NCI-H82 treated with DMSO at 0.1 percent for 48 hours (cell line): ENCODE data around the gene NCCRP1.
"Not testable (repeated sequence)": the region's sequence is repeated elsewhere in the genome, so short reads cannot be mapped to it uniquely, and the experiment has no call there.

Source experiments
- DNase-seq: peaks from one replicate; lab custom pipeline; 2025; ENCODE audit not compliant: unreplicated experiment; lab: John Stamatoyannopoulos, UW

NCCRP1 gene

DNA sequence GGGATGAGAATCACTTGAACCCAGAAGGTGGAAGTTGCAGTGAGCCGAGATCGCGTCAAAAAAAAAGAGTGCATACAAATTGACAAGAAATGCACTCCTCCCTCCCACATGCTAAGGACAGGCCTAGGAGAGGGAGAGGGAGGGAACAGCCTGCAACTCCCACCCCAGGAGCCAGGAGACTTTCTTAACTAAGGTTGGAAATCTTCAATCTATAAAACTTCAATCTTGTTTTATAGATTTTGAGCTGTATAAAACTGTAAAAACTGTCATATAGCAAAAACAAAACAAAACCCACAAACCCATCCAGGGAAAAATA lies 8.6 kb downstream of the NCCRP1 start:
- DNase-seq, result no peak

DNA sequence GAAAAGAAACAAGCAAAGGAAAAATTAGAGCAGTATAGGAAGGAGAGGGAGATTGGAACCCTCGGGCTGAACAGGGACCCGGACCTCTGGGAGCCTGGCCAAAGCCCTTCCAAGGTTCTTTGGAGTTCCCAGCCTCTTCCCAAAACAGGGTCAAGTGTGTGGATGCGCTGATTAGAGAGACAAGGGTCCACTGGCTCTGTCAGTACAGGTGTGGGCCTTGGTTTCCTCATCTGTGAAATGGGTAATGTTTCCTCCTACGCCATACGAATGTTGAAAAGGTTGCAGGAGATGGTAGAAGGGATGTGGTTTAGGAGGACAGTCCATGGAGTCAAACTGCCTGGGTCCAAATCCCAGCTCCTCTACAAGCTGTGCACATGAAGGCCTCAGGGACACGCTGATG lies 9.4 kb downstream of the NCCRP1 start:
- DNase-seq, result no peak

DNA sequence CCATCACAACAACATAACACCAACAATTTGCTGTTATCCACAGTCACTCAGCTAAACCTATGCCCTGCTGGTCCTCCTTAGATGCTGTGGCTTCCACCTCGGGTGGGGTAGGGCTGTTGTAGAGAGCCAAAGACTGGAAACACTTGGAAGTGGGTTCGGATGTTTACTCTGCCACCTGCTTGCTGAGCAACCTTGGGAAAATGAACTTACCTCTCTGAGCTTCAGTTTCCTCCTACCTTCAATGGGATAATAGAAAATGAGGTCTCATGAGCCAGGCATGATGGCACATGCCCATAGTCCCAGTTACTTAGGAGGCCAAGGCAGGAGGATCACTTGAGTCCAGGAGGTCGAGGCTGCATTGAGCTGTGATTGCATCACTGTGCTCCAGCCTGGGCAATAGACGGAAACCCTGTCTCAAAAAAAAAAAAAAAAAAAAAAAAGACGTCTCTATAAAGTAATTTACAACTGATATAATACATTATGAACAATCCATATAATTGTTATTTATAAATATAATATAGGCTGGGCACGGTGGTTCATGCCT lies 10.6 kb downstream of the NCCRP1 start:
- DNase-seq, result no peak

DNA sequence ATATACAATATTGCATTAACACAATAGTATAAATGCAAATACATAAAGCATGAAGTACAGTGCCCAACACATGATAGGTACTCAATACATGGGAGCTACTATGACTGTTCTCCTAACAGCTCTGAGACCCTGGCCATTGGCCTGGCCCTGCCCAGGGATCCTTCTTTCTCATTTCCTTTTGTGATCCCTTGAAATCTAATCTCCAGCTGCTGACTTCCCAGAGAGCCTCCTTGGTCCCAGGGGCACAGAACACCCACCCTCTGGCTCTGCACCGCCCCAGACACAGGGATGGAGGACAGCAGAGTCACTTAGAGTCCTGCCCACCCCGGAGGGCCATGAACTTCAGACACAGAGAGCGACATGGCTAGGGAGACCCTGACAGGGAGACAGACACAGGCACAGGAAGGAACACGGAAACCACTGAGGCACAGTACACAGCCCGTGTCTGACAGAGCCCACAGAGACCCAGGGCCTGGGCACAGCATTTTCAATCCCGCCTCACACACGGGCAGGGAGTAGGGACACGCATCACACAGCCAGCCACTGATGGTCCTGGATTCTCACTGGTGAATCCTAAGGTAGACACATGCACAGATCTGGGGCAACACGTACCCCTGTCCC lies 11.5 kb downstream of the NCCRP1 start:
- no peak for DNase-seq

DNA sequence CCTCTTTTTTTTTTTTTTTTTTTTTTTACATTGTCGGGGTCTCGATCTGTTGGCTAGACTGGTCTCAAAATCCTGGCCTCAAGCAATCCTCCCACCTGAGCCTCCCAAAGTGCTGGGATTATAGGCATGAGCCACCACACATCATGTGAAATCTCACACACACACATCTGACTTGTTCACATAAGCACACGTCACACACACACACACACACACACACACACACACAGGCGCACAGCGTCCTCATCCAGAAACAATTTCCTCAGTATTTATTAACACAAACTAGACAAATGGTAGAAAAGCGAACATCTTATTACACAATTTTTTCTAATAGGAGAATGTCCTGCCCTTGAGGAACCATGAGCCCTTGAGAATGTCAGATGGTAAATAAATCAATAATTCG lies 12.4 kb downstream of the NCCRP1 start:
- DNase-seq, result no peak

DNA sequence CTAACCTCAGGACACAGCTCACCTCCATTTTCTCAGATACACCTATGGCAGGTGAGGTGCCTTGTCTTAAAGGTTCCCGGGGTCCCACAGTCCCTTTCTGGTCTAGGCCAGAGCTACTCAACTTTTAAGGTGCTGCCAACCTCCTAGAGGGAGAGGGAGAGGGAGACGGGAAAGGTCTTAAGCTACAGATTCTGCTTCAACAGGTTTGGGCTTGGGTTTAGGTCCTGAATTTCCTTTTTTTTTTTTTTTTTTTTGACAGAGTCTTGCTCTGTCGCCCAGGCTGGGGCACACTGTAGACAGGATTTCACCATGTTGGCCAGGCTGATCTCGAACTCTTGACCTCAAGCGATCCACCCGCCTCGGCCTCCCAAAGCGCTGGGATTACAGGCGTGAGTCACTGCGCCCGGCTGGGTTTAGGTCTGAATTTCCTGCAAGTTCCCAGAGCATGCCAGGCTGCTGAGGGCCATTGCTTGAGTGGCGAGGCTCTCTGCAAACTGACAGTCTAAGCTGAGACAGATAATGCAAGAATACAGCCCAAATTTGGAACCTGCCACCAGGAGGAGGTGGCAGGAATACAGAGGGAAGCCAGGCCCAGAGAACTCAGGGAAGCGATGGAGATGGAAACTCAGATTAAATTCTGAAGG lies 15.1 kb downstream of the NCCRP1 start:
- no peak for DNase-seq

DNA sequence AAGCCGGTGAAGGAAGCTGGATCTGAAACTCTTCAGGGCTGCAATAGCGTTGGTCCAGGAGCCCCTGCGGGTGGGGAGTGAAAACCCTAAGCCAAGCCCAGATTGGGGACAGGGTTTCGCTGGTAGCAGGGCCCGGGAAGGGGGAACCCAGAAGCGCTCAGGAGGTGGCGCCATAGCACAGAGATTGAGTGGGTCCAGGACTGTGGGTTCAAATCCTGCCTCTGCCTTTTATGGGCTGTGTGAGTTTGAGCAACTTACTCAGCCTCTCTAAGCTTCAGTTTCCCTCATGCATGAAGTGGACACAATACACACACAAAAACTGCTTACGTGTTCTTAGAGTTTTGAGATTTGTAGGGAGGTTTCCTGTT lies 15.6 kb downstream of the NCCRP1 start:
- DNase-seq, result peak; percentile 18

DNA sequence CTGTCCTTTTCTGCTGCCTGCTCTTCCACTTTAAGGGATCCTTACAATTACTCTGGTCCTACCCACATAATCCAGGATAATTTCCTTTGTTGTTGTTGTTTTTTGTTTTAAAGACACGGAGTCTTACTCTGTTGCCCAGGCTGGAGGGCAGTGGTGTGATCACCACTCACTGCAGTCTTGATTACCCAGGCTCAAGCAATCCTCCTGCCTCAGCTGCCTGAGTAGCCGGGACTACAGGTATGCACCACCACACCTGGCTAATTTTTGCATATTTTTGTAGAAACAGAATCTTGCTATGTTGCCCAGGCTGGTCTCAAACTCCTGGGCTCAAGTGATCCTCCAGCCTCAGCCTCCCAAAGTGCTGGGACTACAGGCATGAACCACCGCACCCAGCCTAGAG lies 18.6 kb downstream of the NCCRP1 start:
- DNase-seq, result not testable (repeated sequence)

DNA sequence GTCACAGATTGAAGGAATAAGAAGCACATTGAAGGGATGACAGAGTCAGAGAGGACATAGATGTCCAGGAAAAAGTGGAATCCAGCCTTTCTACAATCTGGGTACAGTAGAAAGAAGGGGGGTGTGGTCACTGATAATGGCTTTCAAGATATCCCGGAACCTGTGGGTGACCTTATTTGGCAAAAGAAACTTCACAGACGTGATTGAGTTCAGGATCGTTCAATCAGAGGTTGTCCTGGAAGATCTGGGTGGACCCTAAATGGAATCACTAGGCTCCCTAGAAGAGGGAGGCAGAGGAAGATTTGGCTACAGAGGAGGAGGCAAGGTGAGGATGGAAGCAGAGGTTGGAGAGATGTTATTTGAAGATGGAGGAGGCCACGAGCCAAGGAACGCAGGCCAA lies 20.3 kb downstream of the NCCRP1 start:
- no peak for DNase-seq

DNA sequence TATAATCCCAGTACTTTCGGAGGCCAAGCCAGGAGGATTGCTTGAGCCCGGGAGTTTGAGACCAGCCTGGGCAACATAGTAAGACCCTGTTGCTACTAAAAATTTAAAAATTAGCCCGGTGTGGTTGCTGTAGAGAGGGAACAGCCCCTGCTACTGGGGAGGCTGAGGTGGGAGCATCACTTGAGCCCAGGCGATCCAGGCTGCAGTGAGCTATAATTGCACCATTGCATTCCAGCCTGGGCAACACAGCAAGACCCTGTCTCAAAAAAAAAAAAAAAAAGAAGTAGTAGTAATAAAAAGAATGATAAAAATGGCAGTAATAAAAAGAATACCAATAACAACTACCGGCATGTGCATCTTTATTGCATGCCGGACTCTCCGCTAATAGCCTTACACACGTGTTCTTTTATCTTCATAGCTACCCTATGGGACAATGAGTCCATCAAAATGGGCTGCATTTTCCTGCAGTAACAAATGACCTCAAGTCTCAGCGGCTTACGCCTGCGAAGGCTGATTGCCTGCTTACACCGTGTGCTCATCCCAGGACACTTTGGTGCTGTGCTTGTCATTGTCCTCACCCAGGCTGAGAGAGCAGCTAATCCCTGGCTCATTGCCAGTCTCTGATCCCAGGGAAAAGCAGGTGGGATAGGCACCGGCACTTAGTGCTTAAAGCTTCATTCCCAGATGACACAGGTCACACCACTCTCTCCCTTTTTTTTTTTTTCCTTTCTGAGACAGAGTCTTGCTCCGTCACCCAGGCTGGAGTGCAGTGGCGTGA lies 21.7 kb downstream of the NCCRP1 start:
- peak; percentile 89 for DNase-seq

DNA sequence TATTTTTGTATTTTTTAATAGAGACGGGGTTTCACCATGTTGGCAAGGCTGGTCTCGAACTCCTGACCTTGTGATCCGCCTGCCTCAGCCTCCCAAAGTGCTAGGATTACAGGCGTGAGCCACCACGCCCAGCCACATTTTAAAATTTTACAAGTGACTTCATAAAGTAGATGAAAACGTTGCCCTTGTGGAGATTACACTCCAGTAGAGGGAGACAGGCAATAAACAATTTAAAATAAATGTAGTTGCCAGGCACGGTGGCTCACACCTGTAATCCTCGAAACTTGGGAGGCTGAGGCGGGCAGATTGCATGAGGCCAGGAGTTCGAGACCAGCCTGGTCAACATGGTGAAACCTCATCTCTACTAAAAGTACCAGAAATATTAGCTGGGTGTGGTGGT lies 22.3 kb downstream of the NCCRP1 start:
- DNase-seq, result not testable (repeated sequence)

DNA sequence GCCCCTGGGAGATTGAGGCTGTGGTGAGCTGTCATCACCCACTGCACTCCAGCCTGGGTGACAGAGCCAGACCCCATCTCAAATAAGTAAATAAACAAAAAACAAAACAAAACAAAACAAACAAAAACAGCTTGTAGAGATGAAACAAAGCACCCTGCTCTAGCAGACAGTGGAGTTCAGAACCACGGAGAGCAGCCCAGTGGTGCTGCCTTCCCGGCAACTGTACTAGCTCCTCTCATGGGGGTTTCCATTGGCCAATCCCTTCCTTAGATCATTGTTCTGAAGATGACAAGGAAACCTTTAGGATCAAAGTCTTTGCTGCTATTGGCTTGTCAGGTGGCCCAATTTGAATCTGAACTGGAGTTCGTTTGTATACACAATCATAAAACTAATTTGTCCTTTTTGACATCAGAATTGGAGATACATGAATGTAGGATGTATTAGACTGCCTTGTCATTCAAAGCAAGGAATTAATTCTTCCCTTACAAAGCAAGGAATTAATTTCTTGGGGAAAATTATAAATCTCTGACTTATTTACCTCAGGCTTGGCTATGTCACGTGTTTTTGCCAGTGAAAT lies 27.0 kb downstream of the NCCRP1 start:
- no peak for DNase-seq

DNA sequence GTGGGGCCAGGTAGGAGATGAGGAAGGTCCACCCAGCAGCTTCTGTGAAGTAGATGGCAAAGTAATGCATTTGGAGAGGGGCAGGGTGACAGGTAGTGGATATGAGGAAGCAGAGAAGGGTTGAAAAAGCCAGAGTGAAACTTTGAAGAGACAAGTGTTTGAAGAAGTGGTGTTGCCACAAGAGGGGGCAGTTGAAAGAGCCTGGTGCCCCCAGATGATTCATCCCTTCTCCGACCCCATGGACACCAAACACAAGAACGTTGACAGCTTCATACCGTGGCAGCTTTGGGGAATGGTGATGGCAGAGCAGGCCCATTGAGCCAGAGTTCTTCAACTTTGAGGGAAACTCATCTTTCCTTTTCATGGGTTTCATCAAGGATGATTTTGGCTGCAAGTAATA lies 28.1 kb downstream of the NCCRP1 start:
- DNase-seq, result no peak

DNA sequence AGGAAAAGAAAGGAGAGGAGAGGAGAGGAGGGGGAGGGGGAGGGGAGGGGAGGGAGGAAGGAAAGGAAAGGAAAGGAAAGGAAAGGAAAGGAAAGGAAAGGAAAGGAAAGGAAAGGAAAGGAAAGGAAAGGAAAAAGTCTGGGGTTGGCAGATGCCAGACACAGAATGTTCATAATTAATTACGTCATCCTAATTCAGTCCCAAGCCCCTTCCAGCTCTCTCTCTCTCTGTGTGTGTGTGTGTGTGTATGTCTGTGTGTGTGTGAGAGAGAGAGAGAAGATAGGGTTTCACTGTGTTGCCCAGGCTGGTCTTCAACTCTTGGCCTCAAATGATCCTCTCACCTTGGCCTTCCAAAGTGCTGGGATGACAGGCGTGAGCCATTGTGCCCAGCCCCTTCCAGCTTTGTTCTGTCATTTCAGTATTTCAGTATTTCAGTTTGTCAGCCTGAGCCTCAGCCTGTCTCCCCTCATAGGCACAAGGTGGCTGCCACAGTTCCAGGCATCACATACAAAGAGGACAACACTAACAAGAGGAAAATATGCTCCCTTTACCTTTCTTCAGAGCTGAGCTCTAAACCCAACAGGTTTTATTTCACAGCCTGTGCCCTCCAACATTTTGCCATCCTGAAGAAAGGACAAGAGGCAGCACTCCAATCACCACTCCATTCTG lies 33.5 kb downstream of the NCCRP1 start:
- DNase-seq, result no peak

DNA sequence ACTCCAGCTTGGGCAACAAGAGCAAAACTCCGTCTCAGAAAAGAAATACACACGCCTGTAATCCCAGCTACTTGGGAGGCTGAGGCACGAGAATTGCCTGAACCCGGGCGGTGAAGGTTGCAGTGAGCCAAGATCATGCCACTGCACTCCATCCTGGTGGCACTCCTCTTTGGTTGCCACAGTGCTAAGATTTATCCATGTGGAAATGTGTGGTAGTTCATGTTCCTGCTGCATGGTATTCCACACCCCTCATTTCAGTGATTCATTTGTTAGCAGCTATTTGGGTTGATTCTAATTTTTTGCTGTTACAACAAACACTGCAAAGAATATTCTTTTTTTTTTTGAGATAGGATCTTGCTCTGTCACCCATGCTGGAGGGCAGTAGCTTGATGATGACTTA lies 35.9 kb downstream of the NCCRP1 start:
- DNase-seq, result no peak

DNA sequence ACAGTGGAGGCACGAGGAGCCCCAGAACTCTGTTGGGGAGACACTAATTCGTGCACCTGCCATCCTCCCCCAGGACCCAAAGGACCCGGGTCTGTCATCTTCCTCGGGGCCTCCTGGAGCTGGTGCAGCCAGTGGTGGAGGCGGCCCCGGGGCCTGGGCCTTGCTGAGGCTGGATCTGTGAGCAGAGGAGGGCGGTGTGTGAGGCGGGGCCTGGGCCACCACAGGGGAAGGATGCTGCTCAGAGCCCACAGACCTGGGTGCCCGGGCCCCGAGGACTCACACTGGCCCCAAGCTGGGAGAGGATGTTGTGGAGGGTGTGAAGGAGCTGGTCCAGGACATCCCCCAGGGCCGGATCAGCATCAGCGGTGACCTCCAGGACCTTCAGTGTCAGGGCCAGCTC lies 39.8 kb downstream of the NCCRP1 start:
- no peak for DNase-seq

DNA sequence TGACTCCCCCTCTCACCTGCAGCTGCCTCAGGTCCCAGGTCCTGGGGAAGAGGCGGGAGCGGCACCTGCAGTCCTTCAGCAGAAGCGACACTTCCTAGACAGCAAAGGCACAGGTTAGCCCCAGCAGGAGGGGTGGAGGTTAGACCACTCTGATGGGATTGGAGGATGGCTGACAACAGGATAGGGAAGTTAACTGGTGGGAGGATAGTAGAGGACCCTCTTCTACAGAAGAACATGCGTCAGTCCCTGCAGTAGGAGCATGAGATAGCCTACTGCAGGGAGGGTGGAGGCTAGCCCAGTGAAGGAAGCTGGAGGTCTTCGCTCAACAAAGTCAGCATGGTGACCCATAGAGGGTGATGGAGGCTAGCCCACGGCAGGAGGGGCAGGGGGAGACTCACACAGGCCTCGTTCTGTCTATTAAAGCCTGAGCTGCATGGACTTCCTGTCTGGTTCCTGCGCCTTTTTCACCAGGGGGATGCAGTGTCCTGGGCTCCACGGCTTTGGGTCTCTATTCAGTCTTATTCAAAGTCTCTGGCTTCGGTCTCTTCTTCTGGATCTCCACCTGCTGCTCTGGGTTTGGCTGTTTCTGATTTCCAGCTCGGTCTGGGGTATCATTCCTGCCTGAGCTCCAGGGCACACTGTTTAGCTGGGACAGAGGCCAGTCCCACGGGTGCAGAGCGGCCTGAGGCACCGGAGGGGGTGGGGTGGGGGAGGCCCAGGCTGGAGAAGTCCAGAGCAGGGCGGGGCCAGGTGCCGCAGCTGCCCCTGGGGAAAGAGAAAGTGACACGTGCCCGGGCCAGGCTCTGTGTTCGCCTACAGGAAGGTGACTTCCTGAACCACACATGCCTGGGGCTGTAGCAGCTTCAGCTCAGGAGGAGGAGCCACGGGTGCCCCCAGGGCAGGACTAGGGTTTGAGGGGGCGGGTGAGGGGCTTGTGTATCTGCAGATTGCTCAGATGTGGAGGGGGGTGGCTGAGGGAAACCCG lies 40.7 kb downstream of the NCCRP1 start:
- DNase-seq, result no peak

DNA sequence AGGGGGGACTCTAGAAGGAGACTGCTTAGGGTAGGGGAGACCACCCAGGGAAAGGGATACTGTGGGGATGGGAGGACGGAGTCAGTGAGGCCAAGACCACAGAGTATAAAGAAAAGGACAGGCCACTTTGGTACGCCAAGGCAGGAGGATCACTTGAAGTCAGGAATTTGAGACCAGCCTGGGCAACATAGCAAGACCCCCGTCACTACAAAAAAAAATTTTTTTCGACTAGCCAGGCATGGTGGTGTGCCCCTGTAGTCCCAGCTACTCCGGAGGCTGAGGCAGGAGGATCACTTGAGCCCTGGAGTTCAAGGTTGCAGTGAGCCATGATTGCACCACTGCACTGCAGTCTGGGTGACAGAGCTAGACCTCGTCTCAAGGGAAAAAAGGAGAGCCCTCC lies 41.4 kb downstream of the NCCRP1 start:
- no peak for DNase-seq

DNA sequence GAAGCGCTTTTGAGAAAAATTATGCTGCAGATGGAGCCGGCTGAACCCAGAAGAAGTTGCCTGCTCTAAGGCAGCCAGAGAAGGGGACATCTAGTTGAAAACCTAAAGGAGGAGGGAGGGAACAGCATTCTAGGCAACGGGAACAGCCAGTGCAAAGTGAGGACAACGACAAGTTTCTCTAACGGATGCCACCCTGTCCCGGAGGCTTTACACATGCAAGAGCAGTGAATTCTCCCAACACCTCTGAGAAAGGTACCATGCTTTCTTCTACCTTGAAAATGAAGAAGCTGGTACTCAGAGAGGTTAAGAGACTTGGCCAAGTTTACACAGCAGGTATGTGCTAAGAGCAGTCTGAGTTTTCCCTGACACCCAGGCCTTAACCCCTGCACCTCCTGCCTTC lies 42.2 kb downstream of the NCCRP1 start:
- DNase-seq, result no peak

DNA sequence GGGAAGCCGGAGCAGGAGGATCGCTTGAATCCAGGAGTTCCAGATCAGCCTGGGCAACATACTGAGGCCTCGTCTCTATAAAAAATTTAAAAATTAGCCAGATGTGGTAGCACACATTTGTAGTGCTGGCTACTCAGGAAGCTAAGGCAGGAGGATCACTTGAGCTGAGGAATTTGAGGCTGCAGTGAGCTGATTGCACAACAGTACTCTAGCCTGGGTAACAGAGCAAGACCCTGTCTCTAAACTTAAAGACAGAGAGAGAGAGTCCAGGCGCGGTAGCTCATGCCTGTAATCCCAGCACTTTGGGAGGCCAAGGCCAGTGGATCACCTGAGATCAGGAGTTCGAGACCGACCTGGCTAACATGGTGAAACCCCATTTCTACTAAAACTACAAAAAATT lies 43.7 kb downstream of the NCCRP1 start:
- DNase-seq, result no peak
